Testis (tissue), 2 donors: ENCODE results near the gene UFSP2.

Experiments
- POLR2A ChIP-seq: fragments of 450-650 bp; IDR thresholded peaks from one replicate; pipeline ENCODE4 v1.6.1; 2017; ENCODE audit warnings: antibody characterized with exemption, mild to moderate bottlenecking, moderate library complexity
- TF ChIP-seq, protein P1 (sequence below), 3 experiments: fragments of 450-650 bp in 2 of 3; fragments of 200-600 bp in 1 of 3; sonication (generic) in 1 of 3; IDR thresholded peaks; one replicate each; pipeline ENCODE4 v1.5.1; 2016 to 2019; ENCODE audit warnings: antibody characterized with exemption in 3 of 3, mild to moderate bottlenecking in 2 of 3, moderate library complexity in 1 of 3

DNA sequence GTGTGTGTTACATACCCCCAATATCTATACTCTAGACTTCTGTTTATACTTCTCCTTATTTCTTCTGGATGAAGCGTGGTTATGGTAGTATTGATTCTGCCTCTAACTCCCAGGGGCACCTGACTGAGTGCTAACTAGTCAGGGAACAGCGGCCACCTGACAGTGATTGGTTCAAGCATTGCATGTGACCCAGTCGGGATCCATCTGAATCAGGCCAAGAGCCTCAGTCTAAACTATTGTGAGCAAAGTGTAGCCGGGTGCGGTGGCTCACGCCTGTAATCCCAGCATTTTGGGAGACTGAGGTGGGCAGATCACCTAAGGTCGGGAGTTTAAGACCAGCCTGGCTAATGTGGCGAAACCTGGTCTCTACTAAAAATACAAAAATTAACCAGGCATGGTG is 35.8 kb upstream of the UFSP2 start:
- no peak for TF ChIP-seq POLR2A
- TF ChIP-seq, protein P1, sequence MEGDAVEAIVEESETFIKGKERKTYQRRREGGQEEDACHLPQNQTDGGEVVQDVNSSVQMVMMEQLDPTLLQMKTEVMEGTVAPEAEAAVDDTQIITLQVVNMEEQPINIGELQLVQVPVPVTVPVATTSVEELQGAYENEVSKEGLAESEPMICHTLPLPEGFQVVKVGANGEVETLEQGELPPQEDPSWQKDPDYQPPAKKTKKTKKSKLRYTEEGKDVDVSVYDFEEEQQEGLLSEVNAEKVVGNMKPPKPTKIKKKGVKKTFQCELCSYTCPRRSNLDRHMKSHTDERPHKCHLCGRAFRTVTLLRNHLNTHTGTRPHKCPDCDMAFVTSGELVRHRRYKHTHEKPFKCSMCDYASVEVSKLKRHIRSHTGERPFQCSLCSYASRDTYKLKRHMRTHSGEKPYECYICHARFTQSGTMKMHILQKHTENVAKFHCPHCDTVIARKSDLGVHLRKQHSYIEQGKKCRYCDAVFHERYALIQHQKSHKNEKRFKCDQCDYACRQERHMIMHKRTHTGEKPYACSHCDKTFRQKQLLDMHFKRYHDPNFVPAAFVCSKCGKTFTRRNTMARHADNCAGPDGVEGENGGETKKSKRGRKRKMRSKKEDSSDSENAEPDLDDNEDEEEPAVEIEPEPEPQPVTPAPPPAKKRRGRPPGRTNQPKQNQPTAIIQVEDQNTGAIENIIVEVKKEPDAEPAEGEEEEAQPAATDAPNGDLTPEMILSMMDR (IDR thresholded peaks at IDR 0.05): no peak
